ENCODE results near the gene SYK. TPM values are rescaled to one million over a fixed set of nuclear protein-coding genes. Genes with fewer than 3 reads are reported as not detected.
A peak's percentile ranks its signal among the peaks of the same experiment; 100 is the strongest.

The SYK gene
- total RNA-seq, 1 donor from 2014 or later = 88.9 TPM

GRCh38 chr9:90810691-90811090 lies 9.1 kb downstream of the SYK start:
- no peak for ATAC-seq
- no peak for TF ChIP-seq CTCF (IDR thresholded peaks at IDR 0.05)
- Histone ChIP-seq H3K4me3 (no peak overlapping the region), H3K9me3 (no peaks in the 10 kb centered on the region), H3K27ac (no peak overlapping the region), H3K27me3 (ENCODE audit: low read depth) (no peaks in the 10 kb centered on the region), H3K36me3 (no peaks in the 10 kb centered on the region), H3K4me1 (peaks cover 25% of the 10 kb centered on the region)
- intact Hi-C loops (cut with DNase I) = no loop called here
- no peak for DNase-seq

GRCh38 chr9:90813046-90813445 lies 11.4 kb downstream of the SYK start:
- peaks cover 21% of the 10 kb centered on the region for H3K4me1 ChIP-seq
- no peaks in the 10 kb centered on the region for H3K36me3 ChIP-seq
- no peak for TF ChIP-seq CTCF (IDR thresholded peaks at IDR 0.05)
- no peak overlapping the region for H3K4me3 ChIP-seq
- intact Hi-C loops (cut with DNase I) = no loop called here
- no peak for ATAC-seq
- no peaks in the 10 kb centered on the region for H3K27me3 ChIP-seq (ENCODE audit: low read depth)
- no peak overlapping the region for H3K27ac ChIP-seq
- no peak for DNase-seq
- no peaks in the 10 kb centered on the region for H3K9me3 ChIP-seq

- Histone ChIP-seq H3K4me3 (no peak overlapping the region), H3K36me3 (no peaks in the 10 kb centered on the region), H3K9me3 (no peaks in the 10 kb centered on the region), H3K27ac (no peak overlapping the region), H3K4me1 (peaks cover 21% of the 10 kb centered on the region), H3K27me3 (ENCODE audit: low read depth) (no peaks in the 10 kb centered on the region)
- no peak for TF ChIP-seq CTCF (IDR thresholded peaks at IDR 0.05)
- DNase-seq (no peak), ATAC-seq (no peak)
- intact Hi-C loops (cut with DNase I) = no loop called here
Observed at GRCh38 chr9:90813523-90813922, 11.9 kb downstream of the SYK start.

GRCh38 chr9:90814355-90814754 lies 12.7 kb downstream of the SYK start:
- no peak for ATAC-seq
- Histone ChIP-seq H3K4me3 (no peak overlapping the region), H3K4me1 (peaks cover 18% of the 10 kb centered on the region), H3K27ac (no peak overlapping the region), H3K36me3 (no peaks in the 10 kb centered on the region), H3K27me3 (ENCODE audit: low read depth) (no peaks in the 10 kb centered on the region), H3K9me3 (no peaks in the 10 kb centered on the region)
- TF ChIP-seq CTCF (IDR thresholded peaks at IDR 0.05) = no peak
- intact Hi-C loops (cut with DNase I) = no loop called here
- DNase-seq = no peak

- intact Hi-C loops (cut with DNase I) = no loop called here
- H3K4me3 ChIP-seq = no peak overlapping the region
- peak overlapping the region; percentile 28 for H3K27ac ChIP-seq
Observed at GRCh38 chr9:90815183-90815943, 13.7 kb downstream of the SYK start.

More at GRCh38 chr9:90815183-90815943, 13.7 kb downstream of the SYK start:
- H3K4me1 ChIP-seq = peaks cover 17% of the 10 kb centered on the region
- no peaks in the 10 kb centered on the region for H3K9me3 ChIP-seq
- ATAC-seq (peak; percentile 43 to 69), DNase-seq (peak; percentile 58)
- H3K27me3 ChIP-seq (ENCODE audit: low read depth) = no peaks in the 10 kb centered on the region
- TF ChIP-seq CTCF (IDR thresholded peaks at IDR 0.05) = no peak
- no peaks in the 10 kb centered on the region for H3K36me3 ChIP-seq
